ENCODE results near the gene PALM2AKAP2.

Gene PALM2AKAP2

GRCh38 chr9:109789556-109789955, 9.6 kb downstream of the PALM2AKAP2 start:
- DNase-seq = no peak
- TF ChIP-seq GATA1 (IDR thresholded peaks at IDR 0.05; ENCODE audit: low read depth, low read length) = no peak

GRCh38 chr9:109789971-109790370, 10.0 kb downstream of the PALM2AKAP2 start:
- TF ChIP-seq POLR2A (IDR thresholded peaks at IDR 0.05; ENCODE audit: low read length) = no peak
- TF ChIP-seq GATA1 (IDR thresholded peaks at IDR 0.05; ENCODE audit: low read depth, low read length) = no peak
- no peak for DNase-seq

GRCh38 chr9:109791003-109791677, 11.1 kb downstream of the PALM2AKAP2 start:
- TF ChIP-seq GATA1 (IDR thresholded peaks at IDR 0.05; ENCODE audit: low read depth, low read length) (no peak), POLR2A (IDR thresholded peaks at IDR 0.05; ENCODE audit: low read length) (no peak)
- no peak for DNase-seq

GRCh38 chr9:109791747-109792146, 11.7 kb downstream of the PALM2AKAP2 start:
- no peak for DNase-seq
- no peak for TF ChIP-seq POLR2A (IDR thresholded peaks at IDR 0.05; ENCODE audit: low read length)
- TF ChIP-seq GATA1 (IDR thresholded peaks at IDR 0.05; ENCODE audit: low read depth, low read length) = no peak

- DNase-seq = no peak
- TF ChIP-seq POLR2A (IDR thresholded peaks at IDR 0.05; ENCODE audit: low read length) (no peak), GATA1 (IDR thresholded peaks at IDR 0.05; ENCODE audit: low read depth, low read length) (no peak)
Measured at GRCh38 chr9:109792951-109793546, 13.1 kb downstream of the PALM2AKAP2 start.

- DNase-seq = no peak
- TF ChIP-seq POLR2A (IDR thresholded peaks at IDR 0.05; ENCODE audit: low read length) (no peak), GATA1 (IDR thresholded peaks at IDR 0.05; ENCODE audit: low read depth, low read length) (no peak)
Measured at GRCh38 chr9:109793921-109794320, 13.9 kb downstream of the PALM2AKAP2 start.

- DNase-seq = no peak
- TF ChIP-seq POLR2A (IDR thresholded peaks at IDR 0.05; ENCODE audit: low read length) = no peak
- no peak for TF ChIP-seq GATA1 (IDR thresholded peaks at IDR 0.05; ENCODE audit: low read depth, low read length)
Measured at GRCh38 chr9:109794361-109795012, 14.5 kb downstream of the PALM2AKAP2 start.

- TF ChIP-seq GATA1 (IDR thresholded peaks at IDR 0.05; ENCODE audit: low read depth, low read length) = no peak
- no peak for TF ChIP-seq POLR2A (IDR thresholded peaks at IDR 0.05; ENCODE audit: low read length)
- no peak for DNase-seq
Measured at GRCh38 chr9:109795613-109796012, 15.6 kb downstream of the PALM2AKAP2 start.

- no peak for TF ChIP-seq GATA1 (IDR thresholded peaks at IDR 0.05; ENCODE audit: low read depth, low read length)
- DNase-seq = no peak
Measured at GRCh38 chr9:109796078-109796477, 16.1 kb downstream of the PALM2AKAP2 start.

- no peak for DNase-seq
- no peak for TF ChIP-seq GATA1 (IDR thresholded peaks at IDR 0.05; ENCODE audit: low read depth, low read length)
- no peak for TF ChIP-seq POLR2A (IDR thresholded peaks at IDR 0.05; ENCODE audit: low read length)
Measured at GRCh38 chr9:109797006-109797405, 17.0 kb downstream of the PALM2AKAP2 start.

GRCh38 chr9:109797509-109797908, 17.5 kb downstream of the PALM2AKAP2 start:
- DNase-seq = no peak
- TF ChIP-seq GATA1 (IDR thresholded peaks at IDR 0.05; ENCODE audit: low read depth, low read length) (no peak), POLR2A (IDR thresholded peaks at IDR 0.05; ENCODE audit: low read length) (no peak)

GRCh38 chr9:109799141-109799540, 19.1 kb downstream of the PALM2AKAP2 start:
- TF ChIP-seq POLR2A (IDR thresholded peaks at IDR 0.05; ENCODE audit: low read length) (no peak), GATA1 (IDR thresholded peaks at IDR 0.05; ENCODE audit: low read depth, low read length) (no peak)

GRCh38 chr9:109799792-109800191, 19.8 kb downstream of the PALM2AKAP2 start:
- no peak for DNase-seq

More at GRCh38 chr9:109799141-109799540, 19.1 kb downstream of the PALM2AKAP2 start:
- DNase-seq = no peak

GRCh38 chr9:109801484-109801883, 21.5 kb downstream of the PALM2AKAP2 start:
- TF ChIP-seq GATA1 (IDR thresholded peaks at IDR 0.05; ENCODE audit: low read depth, low read length) (no peak), POLR2A (IDR thresholded peaks at IDR 0.05; ENCODE audit: low read length) (no peak)
- DNase-seq = no peak

More at GRCh38 chr9:109799792-109800191, 19.8 kb downstream of the PALM2AKAP2 start:
- no peak for TF ChIP-seq POLR2A (IDR thresholded peaks at IDR 0.05; ENCODE audit: low read length)
- no peak for TF ChIP-seq GATA1 (IDR thresholded peaks at IDR 0.05; ENCODE audit: low read depth, low read length)

- TF ChIP-seq GATA1 (IDR thresholded peaks at IDR 0.05; ENCODE audit: low read depth, low read length) (no peak), POLR2A (IDR thresholded peaks at IDR 0.05; ENCODE audit: low read length) (no peak)
Measured at GRCh38 chr9:109802491-109802890, 22.5 kb downstream of the PALM2AKAP2 start.

More at GRCh38 chr9:109802491-109802890, 22.5 kb downstream of the PALM2AKAP2 start:
- no peak for DNase-seq
